Measurements from ENCODE around the gene TM7SF2. TPM values are rescaled to one million over a fixed set of nuclear protein-coding genes. Genes with fewer than 3 reads are reported as not detected.

TM7SF2 gene
- total RNA-seq, 6 experiments from 2014 or later: 3.8 to 6.4 (median 4.9) TPM

GRCh38 chr11:65096926-65097325 is 14.7 kb upstream of the TM7SF2 start:
- TF ChIP-seq, protein P1, sequence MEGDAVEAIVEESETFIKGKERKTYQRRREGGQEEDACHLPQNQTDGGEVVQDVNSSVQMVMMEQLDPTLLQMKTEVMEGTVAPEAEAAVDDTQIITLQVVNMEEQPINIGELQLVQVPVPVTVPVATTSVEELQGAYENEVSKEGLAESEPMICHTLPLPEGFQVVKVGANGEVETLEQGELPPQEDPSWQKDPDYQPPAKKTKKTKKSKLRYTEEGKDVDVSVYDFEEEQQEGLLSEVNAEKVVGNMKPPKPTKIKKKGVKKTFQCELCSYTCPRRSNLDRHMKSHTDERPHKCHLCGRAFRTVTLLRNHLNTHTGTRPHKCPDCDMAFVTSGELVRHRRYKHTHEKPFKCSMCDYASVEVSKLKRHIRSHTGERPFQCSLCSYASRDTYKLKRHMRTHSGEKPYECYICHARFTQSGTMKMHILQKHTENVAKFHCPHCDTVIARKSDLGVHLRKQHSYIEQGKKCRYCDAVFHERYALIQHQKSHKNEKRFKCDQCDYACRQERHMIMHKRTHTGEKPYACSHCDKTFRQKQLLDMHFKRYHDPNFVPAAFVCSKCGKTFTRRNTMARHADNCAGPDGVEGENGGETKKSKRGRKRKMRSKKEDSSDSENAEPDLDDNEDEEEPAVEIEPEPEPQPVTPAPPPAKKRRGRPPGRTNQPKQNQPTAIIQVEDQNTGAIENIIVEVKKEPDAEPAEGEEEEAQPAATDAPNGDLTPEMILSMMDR (IDR thresholded peaks at IDR 0.05): no peak
- no peaks in the 10 kb centered on the region; the same call in 1 of the 2 replicates for H3K27me3 Mint-ChIP-seq (ENCODE audit: insufficient read depth)
- H3K4me3 Mint-ChIP-seq: peak overlapping the region; percentile 89
- H3K27ac Mint-ChIP-seq: peak overlapping the region; percentile 95; the same call in 1 of the 2 replicates
- H3K4me1 Mint-ChIP-seq (ENCODE audit: low read depth): peaks cover 6% of the 10 kb centered on the region
- H3K9me3 Mint-ChIP-seq: no peaks in the 10 kb centered on the region
- DNase-seq: no peak
- no peaks in the 10 kb centered on the region for H3K36me3 Mint-ChIP-seq (ENCODE audit: low read depth)

DNA sequence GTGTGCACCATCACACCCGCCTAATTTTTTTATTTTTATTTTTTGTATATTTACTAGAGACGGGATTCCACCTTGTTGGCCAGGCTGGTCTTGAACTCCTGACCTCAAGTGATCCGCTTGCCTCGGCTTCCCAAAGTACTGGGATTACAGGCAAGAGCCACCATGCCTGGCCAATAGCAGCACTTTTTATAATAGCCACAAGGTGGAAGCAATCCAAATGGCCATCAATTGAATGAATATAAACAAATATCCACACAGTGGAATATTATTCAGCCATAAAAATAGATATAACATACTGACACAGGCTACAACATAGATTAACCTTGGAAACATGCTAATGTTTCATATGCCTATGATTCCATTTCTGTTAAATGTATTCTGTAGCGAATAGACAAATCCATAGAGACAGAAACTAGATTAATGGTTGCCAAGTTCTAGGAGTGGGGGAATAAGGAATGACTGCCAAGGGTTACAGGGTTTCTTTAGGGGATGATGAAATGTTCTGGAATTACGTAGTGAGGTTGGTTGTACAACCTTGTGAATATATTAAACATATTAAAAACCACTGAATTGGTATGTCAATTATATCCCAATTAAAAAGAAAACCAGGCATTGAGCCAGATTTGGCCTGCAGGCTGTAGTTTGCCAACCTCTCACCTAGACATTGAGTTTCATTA is 10.9 kb upstream of the TM7SF2 start:
- Mint-ChIP-seq H3K9me3 (no peaks in the 10 kb centered on the region), H3K36me3 (ENCODE audit: low read depth) (no peaks in the 10 kb centered on the region), H3K27ac (no peak overlapping the region), H3K4me3 (no peak overlapping the region), H3K27me3 (ENCODE audit: insufficient read depth) (no peaks in the 10 kb centered on the region; the same call in 1 of the 2 replicates), H3K4me1 (ENCODE audit: low read depth) (peaks cover 2% of the 10 kb centered on the region)
- no peak for DNase-seq
- TF ChIP-seq, protein P1 (IDR thresholded peaks at IDR 0.05): peak; percentile 58

GRCh38 chr11:65102142-65103095 is 9.3 kb upstream of the TM7SF2 start:
- Mint-ChIP-seq H3K27ac (no peak overlapping the region), H3K9me3 (no peaks in the 10 kb centered on the region)

DNA sequence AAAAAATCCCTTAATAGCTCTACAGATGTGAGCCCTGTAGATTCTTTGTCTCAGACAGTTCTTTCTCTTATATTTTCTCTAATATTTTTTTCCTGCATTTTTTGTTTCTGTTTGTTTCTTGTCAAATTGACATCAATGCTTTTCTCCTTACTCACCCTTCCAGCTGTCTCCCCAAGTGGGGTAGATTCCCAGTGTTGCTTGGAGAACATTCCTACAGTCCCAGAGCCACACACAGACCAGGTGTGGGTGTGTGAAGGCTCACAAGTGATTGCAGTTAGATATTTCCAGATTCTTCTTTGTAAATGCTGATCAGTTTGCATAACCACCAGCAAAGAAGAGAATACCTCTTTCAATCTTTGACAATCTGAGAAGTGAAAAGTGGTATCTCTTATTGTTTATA is 8.2 kb upstream of the TM7SF2 start:
- H3K27ac Mint-ChIP-seq: no peak overlapping the region
- TF ChIP-seq, protein P1 (IDR thresholded peaks at IDR 0.05): no peak
- H3K27me3 Mint-ChIP-seq (ENCODE audit: insufficient read depth): no peaks in the 10 kb centered on the region; the same call in 1 of the 2 replicates
- H3K4me3 Mint-ChIP-seq: no peak overlapping the region
- no peaks in the 10 kb centered on the region for H3K4me1 Mint-ChIP-seq (ENCODE audit: low read depth)
- H3K9me3 Mint-ChIP-seq: no peaks in the 10 kb centered on the region
- H3K36me3 Mint-ChIP-seq (ENCODE audit: low read depth): no peaks in the 10 kb centered on the region
- DNase-seq: no peak

More at GRCh38 chr11:65102142-65103095, 9.3 kb upstream of the TM7SF2 start:
- TF ChIP-seq, protein P1 (IDR thresholded peaks at IDR 0.05): no peak
- DNase-seq: no peak
- no peak overlapping the region for H3K4me3 Mint-ChIP-seq
- H3K36me3 Mint-ChIP-seq (ENCODE audit: low read depth): no peaks in the 10 kb centered on the region
- no peaks in the 10 kb centered on the region for H3K4me1 Mint-ChIP-seq (ENCODE audit: low read depth)
- no peaks in the 10 kb centered on the region; the same call in 1 of the 2 replicates for H3K27me3 Mint-ChIP-seq (ENCODE audit: insufficient read depth)

GRCh38 chr11:65104628-65105027 is 7.0 kb upstream of the TM7SF2 start:
- Mint-ChIP-seq H3K4me3 (no peak overlapping the region), H3K27me3 (ENCODE audit: insufficient read depth) (no peaks in the 10 kb centered on the region; the same call in 1 of the 2 replicates), H3K36me3 (ENCODE audit: low read depth) (no peaks in the 10 kb centered on the region), H3K9me3 (no peaks in the 10 kb centered on the region), H3K27ac (no peak overlapping the region), H3K4me1 (ENCODE audit: low read depth) (no peaks in the 10 kb centered on the region)
- TF ChIP-seq, protein P1 (IDR thresholded peaks at IDR 0.05): no peak
- DNase-seq: no peak

Measured in HFFc6 (cell line).